ENCODE measurements around the gene CDKN1C.

The CDKN1C gene

DNA sequence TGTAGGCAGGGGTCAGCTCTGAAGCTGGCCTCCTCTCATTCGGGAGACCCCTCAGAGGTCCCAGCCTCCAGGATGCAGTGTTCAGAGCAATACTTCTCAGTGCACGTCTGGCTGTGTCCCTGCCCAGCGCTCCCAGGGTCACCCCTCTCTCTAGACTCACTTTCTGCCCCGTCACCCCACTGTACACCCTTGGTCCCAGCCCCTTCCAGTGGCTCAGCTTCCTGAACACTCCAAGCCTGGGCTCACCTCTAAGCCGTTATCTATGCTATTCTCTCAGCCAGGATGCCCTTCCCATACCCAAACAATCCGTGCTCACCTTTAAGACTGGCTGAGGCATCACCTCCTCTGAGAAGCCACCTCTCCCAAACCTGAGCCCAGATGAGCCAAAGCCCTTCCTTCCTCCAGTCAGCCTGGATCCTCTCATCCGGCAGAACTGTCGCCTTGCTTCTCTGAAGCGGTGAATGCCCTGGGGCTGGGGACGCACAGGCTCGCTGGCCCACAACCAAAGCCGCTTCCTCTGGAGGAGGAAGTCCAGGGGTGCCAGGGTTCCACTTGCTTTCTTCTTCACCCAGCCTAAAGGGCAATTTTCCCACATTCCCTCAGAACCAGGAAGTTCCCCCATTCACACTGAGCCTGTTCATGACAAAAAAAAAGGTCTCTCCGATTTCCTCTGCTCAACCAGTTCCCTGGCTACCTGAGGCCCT is 13.7 kb upstream of the CDKN1C start:
- TF ChIP-seq, protein P1, sequence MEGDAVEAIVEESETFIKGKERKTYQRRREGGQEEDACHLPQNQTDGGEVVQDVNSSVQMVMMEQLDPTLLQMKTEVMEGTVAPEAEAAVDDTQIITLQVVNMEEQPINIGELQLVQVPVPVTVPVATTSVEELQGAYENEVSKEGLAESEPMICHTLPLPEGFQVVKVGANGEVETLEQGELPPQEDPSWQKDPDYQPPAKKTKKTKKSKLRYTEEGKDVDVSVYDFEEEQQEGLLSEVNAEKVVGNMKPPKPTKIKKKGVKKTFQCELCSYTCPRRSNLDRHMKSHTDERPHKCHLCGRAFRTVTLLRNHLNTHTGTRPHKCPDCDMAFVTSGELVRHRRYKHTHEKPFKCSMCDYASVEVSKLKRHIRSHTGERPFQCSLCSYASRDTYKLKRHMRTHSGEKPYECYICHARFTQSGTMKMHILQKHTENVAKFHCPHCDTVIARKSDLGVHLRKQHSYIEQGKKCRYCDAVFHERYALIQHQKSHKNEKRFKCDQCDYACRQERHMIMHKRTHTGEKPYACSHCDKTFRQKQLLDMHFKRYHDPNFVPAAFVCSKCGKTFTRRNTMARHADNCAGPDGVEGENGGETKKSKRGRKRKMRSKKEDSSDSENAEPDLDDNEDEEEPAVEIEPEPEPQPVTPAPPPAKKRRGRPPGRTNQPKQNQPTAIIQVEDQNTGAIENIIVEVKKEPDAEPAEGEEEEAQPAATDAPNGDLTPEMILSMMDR (conservative IDR thresholded peaks at IDR 0.05; ENCODE audit: control insufficient read depth, insufficient read depth, low read depth, low read length): no peak
- no peak overlapping the region for H3K4me3 ChIP-seq (ENCODE audit: control insufficient read depth, low read depth, low read length)
- no peak for DNase-seq (ENCODE audit: low read depth)

DNA sequence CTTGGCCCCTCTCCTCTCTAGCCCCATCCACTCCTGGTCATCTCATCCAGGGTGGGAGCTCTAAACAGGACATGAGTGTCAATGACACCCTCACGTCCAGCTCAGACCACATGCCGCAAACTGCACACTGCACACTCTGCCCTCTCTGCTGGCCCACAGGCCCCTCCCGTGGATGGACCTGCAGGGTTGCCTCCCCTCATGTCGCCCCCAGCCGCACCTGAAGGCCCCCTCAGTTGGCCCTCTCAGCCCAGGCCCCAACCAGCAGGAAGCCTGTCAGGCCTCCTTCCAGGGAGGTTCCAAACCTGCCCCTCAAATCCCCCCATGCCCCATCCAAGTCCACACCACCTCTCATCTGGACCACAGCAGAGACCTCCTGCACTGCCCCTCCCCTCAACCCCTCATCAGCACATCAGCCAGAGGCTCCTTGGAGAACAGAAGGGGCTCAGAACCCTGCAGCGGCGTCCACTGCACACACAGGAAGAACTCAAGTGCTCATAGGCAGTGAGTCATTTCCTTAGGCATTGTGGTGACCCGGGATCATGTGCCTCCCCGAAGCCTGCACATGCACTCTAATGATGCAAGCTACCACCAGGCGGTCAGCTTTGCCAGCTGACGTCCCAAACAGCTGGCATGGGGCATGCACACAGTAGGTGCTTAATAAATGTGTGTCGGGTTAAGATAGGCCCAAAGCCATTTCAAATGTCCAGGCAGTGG is 12.9 kb upstream of the CDKN1C start:
- peak; percentile 91 for DNase-seq (ENCODE audit: low read depth)
- H3K4me3 ChIP-seq (ENCODE audit: control insufficient read depth, low read depth, low read length): no peak overlapping the region
- TF ChIP-seq, protein P1 (conservative IDR thresholded peaks at IDR 0.05; ENCODE audit: control insufficient read depth, insufficient read depth, low read depth, low read length): no peak

DNA sequence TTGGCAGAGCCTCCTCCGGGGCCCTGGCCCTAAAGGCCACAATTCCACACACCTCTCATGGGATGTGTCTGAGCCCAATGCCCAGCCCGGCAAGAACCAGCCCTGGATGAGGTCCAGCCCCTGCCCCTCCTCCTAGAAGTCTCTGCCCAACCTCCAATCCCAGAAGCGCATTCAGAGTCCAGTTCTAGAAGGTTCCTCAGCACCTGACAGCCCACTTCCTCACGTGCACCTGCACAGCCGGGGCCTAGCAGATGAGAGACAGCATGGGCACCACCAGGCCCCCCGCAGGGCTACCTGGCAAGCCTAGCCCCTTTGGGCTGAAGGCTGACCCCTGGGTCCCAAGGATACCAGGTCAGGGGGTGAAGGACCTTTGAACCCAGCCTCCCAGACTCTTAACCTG is 11.5 kb upstream of the CDKN1C start:
- no peak overlapping the region for H3K4me3 ChIP-seq (ENCODE audit: control insufficient read depth, low read depth, low read length)
- TF ChIP-seq, protein P1 (conservative IDR thresholded peaks at IDR 0.05; ENCODE audit: control insufficient read depth, insufficient read depth, low read depth, low read length): no peak
- DNase-seq (ENCODE audit: low read depth): no peak

DNA sequence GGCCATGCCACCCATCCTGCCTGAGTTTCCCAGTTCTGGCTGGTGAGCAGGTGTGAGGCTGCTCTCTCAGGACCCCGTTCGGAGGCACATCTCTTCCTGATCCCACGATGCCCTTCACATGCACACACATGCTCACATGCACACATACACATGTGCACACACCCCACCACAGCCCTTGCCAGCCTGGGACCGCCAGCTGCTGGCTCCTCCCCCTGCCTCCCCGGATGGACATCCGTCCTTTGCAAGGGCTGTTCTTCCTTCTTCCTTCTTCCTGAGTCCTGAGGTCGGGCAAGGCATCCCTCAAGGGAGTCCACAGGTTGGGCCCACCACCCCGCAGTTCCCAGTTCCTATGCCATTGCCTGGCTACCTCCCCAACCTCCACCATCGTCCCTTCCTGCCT is 10.5 kb upstream of the CDKN1C start:
- DNase-seq (ENCODE audit: low read depth): no peak
- no peak overlapping the region for H3K4me3 ChIP-seq (ENCODE audit: control insufficient read depth, low read depth, low read length)
- TF ChIP-seq, protein P1 (conservative IDR thresholded peaks at IDR 0.05; ENCODE audit: control insufficient read depth, insufficient read depth, low read depth, low read length): no peak

DNA sequence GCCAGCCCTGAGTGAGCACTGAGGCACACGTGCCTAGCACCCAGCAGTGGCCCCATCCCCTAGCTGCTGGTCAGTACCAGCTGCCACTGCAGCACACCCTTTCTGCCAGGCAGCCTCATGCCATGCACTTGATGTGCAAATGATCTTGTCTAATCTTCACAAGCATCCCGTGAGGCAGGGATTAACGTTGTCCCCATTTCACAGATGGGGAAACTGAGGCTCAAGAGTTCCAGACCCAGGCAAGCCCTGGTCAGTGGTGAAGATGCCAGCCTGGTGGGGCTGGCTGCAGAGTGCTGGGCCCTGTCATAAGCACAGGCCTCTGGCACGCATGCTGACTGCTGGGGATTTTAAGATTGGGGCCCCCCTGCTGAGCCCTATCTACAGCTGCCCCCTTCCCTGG is 8.4 kb upstream of the CDKN1C start:
- no peak for DNase-seq (ENCODE audit: low read depth)
- H3K4me3 ChIP-seq (ENCODE audit: control insufficient read depth, low read depth, low read length): no peak overlapping the region
- TF ChIP-seq, protein P1 (conservative IDR thresholded peaks at IDR 0.05; ENCODE audit: control insufficient read depth, insufficient read depth, low read depth, low read length): no peak

DNA sequence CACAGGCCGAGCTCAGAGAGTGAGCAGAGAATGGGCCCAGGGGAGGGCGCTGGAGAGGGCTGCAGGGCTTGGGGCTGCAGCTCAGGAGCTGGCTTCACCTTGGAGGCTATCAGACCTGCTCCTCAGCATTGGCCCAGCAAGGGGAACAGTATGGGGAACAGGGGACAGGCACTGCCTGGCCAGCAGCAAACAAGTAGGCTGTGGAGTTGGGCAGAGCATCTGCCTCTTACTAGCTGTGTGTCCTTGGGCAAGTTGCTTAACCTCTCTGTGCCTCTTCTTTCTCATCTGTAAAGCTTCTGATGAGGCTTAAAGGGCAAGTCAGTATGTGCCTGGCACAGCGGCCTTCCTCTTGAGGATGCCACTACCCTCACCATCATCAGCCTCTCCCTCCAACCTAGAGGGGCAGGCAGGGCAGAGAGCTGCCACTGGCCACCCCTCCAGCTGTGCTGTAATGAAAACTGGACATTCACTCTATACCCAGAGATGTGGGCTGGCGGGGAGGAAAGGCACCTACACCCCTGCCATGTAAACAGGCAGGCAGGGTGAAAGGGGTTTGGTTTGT is 7.5 kb upstream of the CDKN1C start:
- TF ChIP-seq, protein P1 (conservative IDR thresholded peaks at IDR 0.05; ENCODE audit: control insufficient read depth, insufficient read depth, low read depth, low read length): peak; percentile 18
- DNase-seq (ENCODE audit: low read depth): no peak
- peak overlapping the region; percentile 44 for H3K4me3 ChIP-seq (ENCODE audit: control insufficient read depth, low read depth, low read length)

Measured in fibroblast of mammary gland (primary cell).